HCT116 (cell line): ENCODE measurements around the gene PRC1. TPM values are rescaled to one million over a fixed set of nuclear protein-coding genes. Genes with fewer than 3 reads are reported as not detected.

ENCODE experiments used
- ATAC-seq: fragments of 200-7000 bp; cut with Tn5 transposase; 2 replicates; pipeline ENCODE4 v1.9.1; 2020; ENCODE audit warnings: mild to moderate bottlenecking, moderate library complexity
- BruUV-seq: library from RNA; stranded (reverse); fragments of 400-500 nt; replicated peaks from 2 replicates; lab custom pipeline; 2021; lab: Mats Ljungman, UMichigan
- CTCF ChIA-PET: fragments of 300-600 bp; sonication (Branson Sonifier 250); formaldehyde crosslinking; loops from one replicate; lab custom pipeline; 2021; ENCODE audit warnings: antibody characterized with exemption; lab: Charles Lee
- POLR2A ChIA-PET: fragments of 300-600, 350-600 bp; sonication (Branson Sonifier 250); formaldehyde crosslinking; loops from one replicate; lab custom pipeline; 2021; ENCODE audit warnings: antibody characterized with exemption; lab: Charles Lee
- RAD21 ChIA-PET, 2 experiments: fragments of 300-600 bp; sonication (Branson Sonifier 250); formaldehyde crosslinking; loops; one replicate each; lab custom pipeline; 2023; ENCODE audit warnings: low total read pairs in 2 of 2; ENCODE audit not compliant: uncharacterized antibody in 2 of 2, unreplicated experiment in 2 of 2, low non-redundant PET in 1 of 2; lab: Charles Lee
- DNase-seq: peaks from one replicate; pipeline ENCODE4 v3.0.0-alpha.2; 2010; ENCODE audit warnings: low read depth, low spot score
- H2AFZ ChIP-seq: fragments of 200-600 bp; shearing (Covaris generic), sonication (generic); 2 replicates; pipeline ENCODE4 v1.6.1; 2017; ENCODE audit warnings: low read depth, mixed run types, mixed read lengths, antibody characterized with exemption, low read length; ENCODE audit not compliant: poor library complexity, severe bottlenecking
- H3K27ac ChIP-seq: 2 replicates; pipeline ENCODE4 v1.5.1; 2012; ENCODE audit warnings: low read depth, low read length
- H3K27me3 ChIP-seq: fragments of 200-600 bp; sonication (generic); 2 replicates; pipeline ENCODE4 v1.6.1; 2016; ENCODE audit warnings: mixed run types, low read length, mixed read lengths; ENCODE audit not compliant: insufficient read depth
- H3K36me3 ChIP-seq, 2 experiments: fragments of 200-500 bp in 1 of 2; fragments of 200-600 bp in 1 of 2; sonication (Bioruptor generic) in 1 of 2; sonication (generic) in 1 of 2; 2 replicates each; pipeline versions ENCODE4 v1.5.1 to v1.6.1; 2014 to 2016; ENCODE audit warnings: low read length in 2 of 2, inconsistent platforms in 1 of 2, mixed read lengths in 1 of 2, mixed run types in 1 of 2; ENCODE audit not compliant: insufficient read depth in 2 of 2, control insufficient read depth in 1 of 2
- H3K4me1 ChIP-seq, 2 experiments: fragments of 200-600 bp in 1 of 2; sonication (generic) in 1 of 2; 2 replicates each; pipeline versions ENCODE4 v1.5.1 to v1.6.1; 2012 to 2017; ENCODE audit warnings: low read length in 2 of 2, inconsistent platforms in 1 of 2, mild to moderate bottlenecking in 1 of 2, mixed read lengths in 1 of 2, mixed run types in 1 of 2, moderate library complexity in 1 of 2; ENCODE audit not compliant: insufficient read depth in 2 of 2, control insufficient read depth in 1 of 2
- H3K4me2 ChIP-seq: fragments of 200-600 bp; sonication (generic); 2 replicates; pipeline ENCODE4 v1.6.1; 2017; ENCODE audit warnings: mixed run types, low read length, mixed read lengths
- H3K4me3 ChIP-seq, 2 experiments: fragments of 200-600 bp in 1 of 2; sonication (generic) in 1 of 2; replicated peaks in 1 of 2; 2 replicates each; pipeline ENCODE4 v1.5.1; 2011 to 2016; ENCODE audit warnings: low read length in 2 of 2, control low read depth in 1 of 2, low read depth in 1 of 2, mild to moderate bottlenecking in 1 of 2, mixed read lengths in 1 of 2, mixed run types in 1 of 2
- H3K79me2 ChIP-seq: fragments of 200-600 bp; sonication (generic); 2 replicates; pipeline ENCODE4 v1.6.1; 2017; ENCODE audit warnings: mild to moderate bottlenecking, mixed run types, low read length, moderate library complexity, mixed read lengths; ENCODE audit not compliant: insufficient read depth
- H3K9ac ChIP-seq: fragments of 200-600 bp; sonication (generic); 2 replicates; pipeline ENCODE4 v1.6.1; 2016; ENCODE audit warnings: low read length, mixed read lengths
- H3K9me2 ChIP-seq: fragments of 200-600 bp; sonication (generic), shearing (Covaris generic); 2 replicates; pipeline ENCODE4 v1.6.1; 2017; ENCODE audit warnings: mixed run types, mild to moderate bottlenecking, moderate library complexity; ENCODE audit not compliant: insufficient read depth
- H3K9me3 ChIP-seq, 2 experiments: fragments of 200-500 bp in 1 of 2; fragments of 200-600 bp in 1 of 2; sonication (Bioruptor generic) in 1 of 2; sonication (generic) in 1 of 2; 2 replicates each; pipeline ENCODE4 v1.6.1; 2014 to 2017; ENCODE audit warnings: low read length in 2 of 2, mixed read lengths in 2 of 2, inconsistent platforms in 1 of 2, low read depth in 1 of 2, mild to moderate bottlenecking in 1 of 2, mixed run types in 1 of 2, moderate library complexity in 1 of 2; ENCODE audit not compliant: control insufficient read depth in 1 of 2, insufficient read depth in 1 of 2
- H4K20me1 ChIP-seq: fragments of 200-600 bp; sonication (generic), shearing (Covaris generic); 2 replicates; pipeline ENCODE4 v1.6.1; 2017; ENCODE audit warnings: mixed run types, mild to moderate bottlenecking, moderate library complexity; ENCODE audit not compliant: insufficient read depth
- CBX3 ChIP-seq: IDR thresholded peaks from 2 replicates; pipeline ENCODE4 v1.6.1; 2012; ENCODE audit warnings: low read depth
- POLR2AphosphoS5 ChIP-seq: IDR thresholded peaks from 2 replicates; pipeline ENCODE4 v1.6.1; 2011; ENCODE audit warnings: mild to moderate bottlenecking, low read depth, low read length, moderate library complexity
- RAD21 ChIP-seq: IDR thresholded peaks from 2 replicates; pipeline ENCODE4 v1.6.1; 2012; ENCODE audit warnings: low read depth, mild to moderate bottlenecking
- YY1 ChIP-seq: IDR thresholded peaks from 2 replicates; pipeline ENCODE4 v1.6.1; 2011; ENCODE audit warnings: low read length, low read depth, moderate library complexity, mild to moderate bottlenecking; ENCODE audit not compliant: insufficient replicate concordance; ENCODE audit errors: extremely low read depth
- ZFX ChIP-seq: fragments of 450-650 bp; IDR thresholded peaks from 2 replicates; pipeline ENCODE4 v1.6.1; 2017
- intact Hi-C: fragments of 100-400 bp; cut with micrococcal nuclease; formaldehyde crosslinking; loops from 2 replicates; pipeline ENCODE4 v1.10.0; 2022
- total RNA-seq: library from RNA; stranded (reverse); gene quantifications from one replicate; pipeline ENCODE4 v1.2.1, GENCODE V29; 2021; ENCODE audit not compliant: unreplicated experiment
- TF ChIP-seq, protein P1 (sequence below): IDR thresholded peaks from 2 replicates; pipeline ENCODE4 v1.6.1; 2011; ENCODE audit warnings: mild to moderate bottlenecking, low read length, moderate library complexity; ENCODE audit not compliant: insufficient replicate concordance; ENCODE audit errors: extremely low read depth
- TF ChIP-seq, protein P2 (sequence below): IDR thresholded peaks from 2 replicates; pipeline ENCODE4 v1.6.1; 2012

The PRC1 gene
- total RNA-seq, 1 experiment from 2014 or later, result 186 TPM

DNA sequence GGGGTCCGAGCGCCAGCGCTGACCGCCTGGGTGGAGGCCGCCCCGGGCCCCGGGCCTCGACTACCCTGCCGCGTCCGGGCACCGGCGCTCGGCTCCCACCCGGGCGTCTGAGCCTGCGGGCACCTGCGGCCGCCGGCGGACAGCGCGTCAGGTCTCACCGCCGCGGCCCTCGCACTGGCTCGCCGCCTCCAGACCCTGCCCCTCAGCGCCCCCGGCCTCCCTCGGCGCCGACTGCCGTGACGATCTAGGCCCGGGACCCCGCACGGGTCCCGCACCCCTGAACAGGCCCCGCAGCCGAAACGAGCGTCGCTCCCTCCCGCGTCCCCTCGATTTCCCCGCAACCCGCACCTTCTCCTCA, 297 bp downstream of the PRC1 start:
- no peak for TF ChIP-seq CBX3
- TF ChIP-seq RAD21, result no peak
- TF ChIP-seq, protein P1, sequence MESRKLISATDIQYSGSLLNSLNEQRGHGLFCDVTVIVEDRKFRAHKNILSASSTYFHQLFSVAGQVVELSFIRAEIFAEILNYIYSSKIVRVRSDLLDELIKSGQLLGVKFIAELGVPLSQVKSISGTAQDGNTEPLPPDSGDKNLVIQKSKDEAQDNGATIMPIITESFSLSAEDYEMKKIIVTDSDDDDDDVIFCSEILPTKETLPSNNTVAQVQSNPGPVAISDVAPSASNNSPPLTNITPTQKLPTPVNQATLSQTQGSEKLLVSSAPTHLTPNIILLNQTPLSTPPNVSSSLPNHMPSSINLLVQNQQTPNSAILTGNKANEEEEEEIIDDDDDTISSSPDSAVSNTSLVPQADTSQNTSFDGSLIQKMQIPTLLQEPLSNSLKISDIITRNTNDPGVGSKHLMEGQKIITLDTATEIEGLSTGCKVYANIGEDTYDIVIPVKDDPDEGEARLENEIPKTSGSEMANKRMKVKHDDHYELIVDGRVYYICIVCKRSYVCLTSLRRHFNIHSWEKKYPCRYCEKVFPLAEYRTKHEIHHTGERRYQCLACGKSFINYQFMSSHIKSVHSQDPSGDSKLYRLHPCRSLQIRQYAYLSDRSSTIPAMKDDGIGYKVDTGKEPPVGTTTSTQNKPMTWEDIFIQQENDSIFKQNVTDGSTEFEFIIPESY, result no peak
- no peak for TF ChIP-seq YY1
- TF ChIP-seq, protein P2, sequence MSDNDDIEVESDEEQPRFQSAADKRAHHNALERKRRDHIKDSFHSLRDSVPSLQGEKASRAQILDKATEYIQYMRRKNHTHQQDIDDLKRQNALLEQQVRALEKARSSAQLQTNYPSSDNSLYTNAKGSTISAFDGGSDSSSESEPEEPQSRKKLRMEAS, result no peak
- no peak for TF ChIP-seq POLR2AphosphoS5
- peak; percentile 79; the same call in 1 of the 2 replicates for TF ChIP-seq ZFX
- ChIA-PET RAD21 (no interaction called here), POLR2A (interaction anchor here (0.8 kb wide), 1 partner anchor 62 kb away, joined by 3 read pairs; no protein-coding TSS in a partner anchor), CTCF (interaction anchor here (1.0 kb wide), 2 partner anchors 62 to 254 kb away, joined by 3 to 5 read pairs; partner anchors contain the start of gene HDDC3)
- Histone ChIP-seq H2AFZ (no peak overlapping the region), H3K4me2 (peak overlapping the region; percentile 89), H3K27me3 (no peaks in the 10 kb centered on the region), H3K9ac (peak overlapping the region; percentile 100), H4K20me1 (no peaks in the 10 kb centered on the region), H3K27ac (peak overlapping the region; percentile 91), H3K36me3 (peaks cover 12 to 22% of the 10 kb centered on the region in 2 experiments; a peak in 3 of 4 replicates), H3K9me3 (no peaks in the 10 kb centered on the region), H3K4me1 (peaks cover 7 to 19% of the 10 kb centered on the region in 2 experiments), H3K79me2 (peaks cover 74% of the 10 kb centered on the region), H3K4me3 (peak overlapping the region; percentile 84 to 89), H3K9me2 (no peaks in the 10 kb centered on the region)
- intact Hi-C loops, result loop anchor here (1.0 kb wide), 1 partner anchor 40 kb away; the partner anchor contains the start of gene RCCD1
- ATAC-seq (peak; percentile 7), DNase-seq (no peak)
- no TSS peak for BruUV-seq
